WTC11 (cell line): ENCODE results near the gene MED23. TPM values are rescaled to one million over a fixed set of nuclear protein-coding genes. Genes with fewer than 3 reads are reported as not detected.

Source experiments
- ATAC-seq: fragments of 200-7000 bp; cut with Tn5 transposase; 2 replicates; pipeline ENCODE4 v1.10.0; 2021; ENCODE audit warnings: mild to moderate bottlenecking, moderate library complexity
- CTCF ChIA-PET: fragments of 300-600 bp; sonication (Branson Sonifier 250); formaldehyde crosslinking; loops from one replicate; lab custom pipeline; 2021; ENCODE audit warnings: antibody characterized with exemption; lab: Charles Lee
- POLR2A ChIA-PET: fragments of 350-600 bp; sonication (Branson Sonifier 250); formaldehyde crosslinking; loops from one replicate; lab custom pipeline; 2021; ENCODE audit warnings: antibody characterized with exemption; lab: Charles Lee
- DNase-seq: peaks from one replicate; pipeline ENCODE4 v3.0.0; 2021; ENCODE audit warnings: low spot score
- H3K27ac Mint-ChIP-seq: 2 replicates; pipeline ENCODE4 v1.8.0; 2021; ENCODE audit warnings: mixed read lengths
- H3K27me3 Mint-ChIP-seq: 2 replicates; pipeline ENCODE4 v1.8.0; 2021; ENCODE audit warnings: low read depth, mild to moderate bottlenecking, moderate library complexity, mixed read lengths
- H3K36me3 Mint-ChIP-seq: 2 replicates; pipeline ENCODE4 v1.8.0; 2021; ENCODE audit warnings: mixed read lengths
- H3K4me1 Mint-ChIP-seq: 2 replicates; pipeline ENCODE4 v1.8.0; 2022; ENCODE audit warnings: mixed read lengths
- H3K4me3 Mint-ChIP-seq: 2 replicates; pipeline ENCODE4 v1.8.0; 2021; ENCODE audit warnings: mild to moderate bottlenecking, moderate library complexity, mixed read lengths
- H3K9me3 Mint-ChIP-seq: 2 replicates; pipeline ENCODE4 v1.8.0; 2021; ENCODE audit warnings: mixed read lengths
- ATF1 ChIP-seq: sonication (generic); formaldehyde crosslinking; IDR thresholded peaks from 2 replicates; pipeline ENCODE4 v1.8.1; 2023; ENCODE audit warnings: mild to moderate bottlenecking, moderate library complexity, missing genetic modification reagents
- ESRRA ChIP-seq: sonication (generic); formaldehyde crosslinking; IDR thresholded peaks from 2 replicates; pipeline ENCODE4 v1.8.1; 2022; ENCODE audit warnings: mild to moderate bottlenecking, missing genetic modification reagents, borderline replicate concordance
- FOXK1 ChIP-seq: sonication (generic); formaldehyde crosslinking; IDR thresholded peaks from 2 replicates; pipeline ENCODE4 v1.8.0; 2022; ENCODE audit warnings: mild to moderate bottlenecking, moderate library complexity, missing genetic modification reagents
- HMGA2 ChIP-seq: fragments of 250-450 bp; sonication (Bioruptor Pico); IDR thresholded peaks from 2 replicates; pipeline ENCODE4 v1.4.0; 2021; ENCODE audit warnings: mild to moderate bottlenecking, moderate library complexity
- JAZF1 ChIP-seq: fragments of 250-450 bp; sonication (Bioruptor Pico); IDR thresholded peaks from 2 replicates; pipeline ENCODE4 v1.9.0; 2021; ENCODE audit warnings: moderate library complexity, mild to moderate bottlenecking, inconsistent platforms
- NR2C2 ChIP-seq: sonication (generic); formaldehyde crosslinking; IDR thresholded peaks from 2 replicates; pipeline ENCODE4 v1.8.0; 2022; ENCODE audit warnings: mild to moderate bottlenecking, missing genetic modification reagents
- PRRX2 ChIP-seq: fragments of 250-450 bp; sonication (Bioruptor Pico); IDR thresholded peaks from 2 replicates; pipeline ENCODE4 v1.8.0; 2021; ENCODE audit warnings: mild to moderate bottlenecking
- TEAD1 ChIP-seq: sonication (generic); formaldehyde crosslinking; IDR thresholded peaks from 2 replicates; pipeline ENCODE4 v1.8.0; 2022; ENCODE audit warnings: mild to moderate bottlenecking, missing genetic modification reagents
- TP53 ChIP-seq: sonication (generic); formaldehyde crosslinking; IDR thresholded peaks from 2 replicates; pipeline ENCODE4 v1.8.1; 2023; ENCODE audit warnings: mild to moderate bottlenecking, missing genetic modification reagents
- ZNF232 ChIP-seq: sonication (generic); formaldehyde crosslinking; IDR thresholded peaks from 2 replicates; pipeline ENCODE4 v1.8.0; 2022; ENCODE audit warnings: mild to moderate bottlenecking, missing genetic modification reagents
- ZNF423 ChIP-seq: fragments of 250-450 bp; sonication (Bioruptor Pico); IDR thresholded peaks from 2 replicates; pipeline ENCODE4 v2.1.2; 2022; ENCODE audit warnings: mild to moderate bottlenecking, moderate library complexity
- ZNF671 ChIP-seq: fragments of 250-450 bp; sonication (Bioruptor Pico); IDR thresholded peaks from 2 replicates; pipeline ENCODE4 v1.8.0; 2021; ENCODE audit warnings: mild to moderate bottlenecking
- total RNA-seq: library from RNA; stranded (reverse); gene quantifications from 3 replicates; pipeline ENCODE4 v1.2.3, GENCODE V29; 2021
- TF ChIP-seq, protein P1 (sequence below): sonication (generic); formaldehyde crosslinking; IDR thresholded peaks from 2 replicates; pipeline ENCODE4 v1.8.1; 2022; ENCODE audit warnings: low read depth, mild to moderate bottlenecking, moderate library complexity, missing genetic modification reagents, borderline replicate concordance
- TF ChIP-seq, protein P2 (sequence below): fragments of 250-450 bp; sonication (Bioruptor Pico); IDR thresholded peaks from 2 replicates; pipeline ENCODE4 v1.9.0; 2021; ENCODE audit warnings: mild to moderate bottlenecking, borderline replicate concordance
- TF ChIP-seq, protein P3 (sequence below): sonication (generic); formaldehyde crosslinking; IDR thresholded peaks from 2 replicates; pipeline ENCODE4 v1.8.0; 2023; ENCODE audit warnings: mild to moderate bottlenecking, missing genetic modification reagents
- TF ChIP-seq, protein P4 (sequence below): sonication (generic); formaldehyde crosslinking; IDR thresholded peaks from 2 replicates; pipeline ENCODE4 v1.8.1; 2023; ENCODE audit warnings: mild to moderate bottlenecking, moderate library complexity, missing genetic modification reagents

Gene MED23
- total RNA-seq, 1 experiment from 2014 or later = 19.0 TPM

DNA sequence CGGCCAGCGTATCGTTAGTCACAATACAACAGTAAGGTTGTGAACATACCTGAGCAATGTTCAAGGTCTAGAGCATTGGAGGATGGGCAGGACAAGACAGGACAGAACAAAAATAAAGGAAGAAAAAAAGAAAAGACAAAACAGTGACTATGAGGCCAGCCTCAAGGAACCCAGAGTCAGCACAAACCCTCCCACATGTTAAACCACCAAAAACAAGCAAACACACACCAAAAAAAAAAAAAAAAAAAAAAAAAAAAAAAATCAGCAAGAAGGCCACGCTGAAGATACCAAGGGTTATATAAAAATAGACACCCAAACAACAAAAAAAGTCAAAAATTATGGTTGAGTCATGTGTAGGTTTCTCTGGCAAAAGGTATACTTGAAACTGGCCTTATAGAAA lies 12.8 kb downstream of the MED23 start:
- DNase-seq = no peak
- Mint-ChIP-seq H3K9me3 (no peaks in the 10 kb centered on the region), H3K4me3 (no peak overlapping the region), H3K27ac (no peak overlapping the region), H3K36me3 (peaks cover 22% of the 10 kb centered on the region), H3K4me1 (no peaks in the 10 kb centered on the region), H3K27me3 (no peaks in the 10 kb centered on the region)
- TF ChIP-seq, protein P1, sequence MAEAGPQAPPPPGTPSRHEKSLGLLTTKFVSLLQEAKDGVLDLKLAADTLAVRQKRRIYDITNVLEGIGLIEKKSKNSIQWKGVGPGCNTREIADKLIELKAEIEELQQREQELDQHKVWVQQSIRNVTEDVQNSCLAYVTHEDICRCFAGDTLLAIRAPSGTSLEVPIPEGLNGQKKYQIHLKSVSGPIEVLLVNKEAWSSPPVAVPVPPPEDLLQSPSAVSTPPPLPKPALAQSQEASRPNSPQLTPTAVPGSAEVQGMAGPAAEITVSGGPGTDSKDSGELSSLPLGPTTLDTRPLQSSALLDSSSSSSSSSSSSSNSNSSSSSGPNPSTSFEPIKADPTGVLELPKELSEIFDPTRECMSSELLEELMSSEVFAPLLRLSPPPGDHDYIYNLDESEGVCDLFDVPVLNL = no peak
- POLR2A ChIA-PET = no interaction called here
- CTCF ChIA-PET = no interaction called here
- ATAC-seq = no peak

DNA sequence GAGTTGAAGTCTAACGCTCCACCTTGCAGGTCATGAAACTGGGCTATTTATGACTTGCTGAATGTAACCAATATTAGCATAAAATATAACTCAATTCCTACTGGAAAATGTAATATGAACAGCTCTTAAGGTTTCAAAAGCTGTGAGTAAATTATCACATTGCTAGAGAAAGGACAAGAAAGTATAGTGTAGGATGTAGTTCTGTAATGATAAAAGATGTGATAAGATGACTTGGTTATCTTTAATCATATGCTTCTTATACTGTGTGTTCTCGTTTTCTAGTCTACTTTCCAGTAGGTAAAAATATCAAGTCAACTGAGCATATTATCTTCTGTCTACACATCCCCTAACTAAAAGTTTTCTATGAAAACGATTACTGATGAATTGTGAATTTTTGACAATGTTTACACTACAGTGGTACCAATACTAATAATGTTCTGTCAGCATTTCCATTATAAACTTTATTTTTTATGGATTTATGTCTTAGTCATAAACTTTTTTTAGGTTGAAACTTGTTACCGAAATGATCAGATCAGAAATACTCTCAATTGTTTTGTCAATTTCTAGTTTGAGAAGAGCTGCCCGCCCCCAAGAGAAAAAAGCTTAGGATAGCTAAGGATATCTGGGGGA lies 14.6 kb downstream of the MED23 start:
- Mint-ChIP-seq H3K27ac (no peak overlapping the region), H3K27me3 (no peaks in the 10 kb centered on the region), H3K9me3 (no peaks in the 10 kb centered on the region)
- DNase-seq (no peak), ATAC-seq (no peak)
- CTCF ChIA-PET = interaction anchor here (3.8 kb wide), 1 partner anchor 15 kb away, joined by 24 read pairs; the partner anchor contains the start of gene MED23
- TF ChIP-seq NR2C2 (CRISPR knock-in tag) (no peak), JAZF1 (CRISPR knock-in tag) (no peak), ESRRA (CRISPR knock-in tag) (no peak), HMGA2 (CRISPR knock-in tag) (no peak), ZNF232 (CRISPR knock-in tag) (no peak), PRRX2 (CRISPR knock-in tag) (no peak), ZNF671 (CRISPR knock-in tag) (no peak), FOXK1 (CRISPR knock-in tag) (no peak), ATF1 (CRISPR knock-in tag) (no peak), TEAD1 (CRISPR knock-in tag) (no peak), ZNF423 (no peak), TP53 (CRISPR knock-in tag) (no peak)
- TF ChIP-seq, protein P2, sequence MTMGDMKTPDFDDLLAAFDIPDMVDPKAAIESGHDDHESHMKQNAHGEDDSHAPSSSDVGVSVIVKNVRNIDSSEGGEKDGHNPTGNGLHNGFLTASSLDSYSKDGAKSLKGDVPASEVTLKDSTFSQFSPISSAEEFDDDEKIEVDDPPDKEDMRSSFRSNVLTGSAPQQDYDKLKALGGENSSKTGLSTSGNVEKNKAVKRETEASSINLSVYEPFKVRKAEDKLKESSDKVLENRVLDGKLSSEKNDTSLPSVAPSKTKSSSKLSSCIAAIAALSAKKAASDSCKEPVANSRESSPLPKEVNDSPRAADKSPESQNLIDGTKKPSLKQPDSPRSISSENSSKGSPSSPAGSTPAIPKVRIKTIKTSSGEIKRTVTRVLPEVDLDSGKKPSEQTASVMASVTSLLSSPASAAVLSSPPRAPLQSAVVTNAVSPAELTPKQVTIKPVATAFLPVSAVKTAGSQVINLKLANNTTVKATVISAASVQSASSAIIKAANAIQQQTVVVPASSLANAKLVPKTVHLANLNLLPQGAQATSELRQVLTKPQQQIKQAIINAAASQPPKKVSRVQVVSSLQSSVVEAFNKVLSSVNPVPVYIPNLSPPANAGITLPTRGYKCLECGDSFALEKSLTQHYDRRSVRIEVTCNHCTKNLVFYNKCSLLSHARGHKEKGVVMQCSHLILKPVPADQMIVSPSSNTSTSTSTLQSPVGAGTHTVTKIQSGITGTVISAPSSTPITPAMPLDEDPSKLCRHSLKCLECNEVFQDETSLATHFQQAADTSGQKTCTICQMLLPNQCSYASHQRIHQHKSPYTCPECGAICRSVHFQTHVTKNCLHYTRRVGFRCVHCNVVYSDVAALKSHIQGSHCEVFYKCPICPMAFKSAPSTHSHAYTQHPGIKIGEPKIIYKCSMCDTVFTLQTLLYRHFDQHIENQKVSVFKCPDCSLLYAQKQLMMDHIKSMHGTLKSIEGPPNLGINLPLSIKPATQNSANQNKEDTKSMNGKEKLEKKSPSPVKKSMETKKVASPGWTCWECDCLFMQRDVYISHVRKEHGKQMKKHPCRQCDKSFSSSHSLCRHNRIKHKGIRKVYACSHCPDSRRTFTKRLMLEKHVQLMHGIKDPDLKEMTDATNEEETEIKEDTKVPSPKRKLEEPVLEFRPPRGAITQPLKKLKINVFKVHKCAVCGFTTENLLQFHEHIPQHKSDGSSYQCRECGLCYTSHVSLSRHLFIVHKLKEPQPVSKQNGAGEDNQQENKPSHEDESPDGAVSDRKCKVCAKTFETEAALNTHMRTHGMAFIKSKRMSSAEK = no peak
- TF ChIP-seq, protein P3, sequence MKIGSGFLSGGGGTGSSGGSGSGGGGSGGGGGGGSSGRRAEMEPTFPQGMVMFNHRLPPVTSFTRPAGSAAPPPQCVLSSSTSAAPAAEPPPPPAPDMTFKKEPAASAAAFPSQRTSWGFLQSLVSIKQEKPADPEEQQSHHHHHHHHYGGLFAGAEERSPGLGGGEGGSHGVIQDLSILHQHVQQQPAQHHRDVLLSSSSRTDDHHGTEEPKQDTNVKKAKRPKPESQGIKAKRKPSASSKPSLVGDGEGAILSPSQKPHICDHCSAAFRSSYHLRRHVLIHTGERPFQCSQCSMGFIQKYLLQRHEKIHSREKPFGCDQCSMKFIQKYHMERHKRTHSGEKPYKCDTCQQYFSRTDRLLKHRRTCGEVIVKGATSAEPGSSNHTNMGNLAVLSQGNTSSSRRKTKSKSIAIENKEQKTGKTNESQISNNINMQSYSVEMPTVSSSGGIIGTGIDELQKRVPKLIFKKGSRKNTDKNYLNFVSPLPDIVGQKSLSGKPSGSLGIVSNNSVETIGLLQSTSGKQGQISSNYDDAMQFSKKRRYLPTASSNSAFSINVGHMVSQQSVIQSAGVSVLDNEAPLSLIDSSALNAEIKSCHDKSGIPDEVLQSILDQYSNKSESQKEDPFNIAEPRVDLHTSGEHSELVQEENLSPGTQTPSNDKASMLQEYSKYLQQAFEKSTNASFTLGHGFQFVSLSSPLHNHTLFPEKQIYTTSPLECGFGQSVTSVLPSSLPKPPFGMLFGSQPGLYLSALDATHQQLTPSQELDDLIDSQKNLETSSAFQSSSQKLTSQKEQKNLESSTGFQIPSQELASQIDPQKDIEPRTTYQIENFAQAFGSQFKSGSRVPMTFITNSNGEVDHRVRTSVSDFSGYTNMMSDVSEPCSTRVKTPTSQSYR (CRISPR knock-in tag) = no peak
- TF ChIP-seq, protein P4, sequence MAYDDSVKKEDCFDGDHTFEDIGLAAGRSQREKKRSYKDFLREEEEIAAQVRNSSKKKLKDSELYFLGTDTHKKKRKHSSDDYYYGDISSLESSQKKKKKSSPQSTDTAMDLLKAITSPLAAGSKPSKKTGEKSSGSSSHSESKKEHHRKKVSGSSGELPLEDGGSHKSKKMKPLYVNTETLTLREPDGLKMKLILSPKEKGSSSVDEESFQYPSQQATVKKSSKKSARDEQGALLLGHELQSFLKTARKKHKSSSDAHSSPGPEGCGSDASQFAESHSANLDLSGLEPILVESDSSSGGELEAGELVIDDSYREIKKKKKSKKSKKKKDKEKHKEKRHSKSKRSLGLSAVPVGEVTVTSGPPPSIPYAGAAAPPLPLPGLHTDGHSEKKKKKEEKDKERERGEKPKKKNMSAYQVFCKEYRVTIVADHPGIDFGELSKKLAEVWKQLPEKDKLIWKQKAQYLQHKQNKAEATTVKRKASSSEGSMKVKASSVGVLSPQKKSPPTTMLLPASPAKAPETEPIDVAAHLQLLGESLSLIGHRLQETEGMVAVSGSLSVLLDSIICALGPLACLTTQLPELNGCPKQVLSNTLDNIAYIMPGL (CRISPR knock-in tag) = no peak
- TF ChIP-seq, all 79 proteins: peak for 0
- Mint-ChIP-seq H3K4me3 (no peak overlapping the region), H3K4me1 (no peaks in the 10 kb centered on the region), H3K36me3 (peaks cover 23% of the 10 kb centered on the region)
- POLR2A ChIA-PET = no interaction called here
